HG02938 (cell line): ENCODE results near the gene TELO2.

Experiments
- ATAC-seq: cut with Tn5 transposase; IDR thresholded peaks from one replicate; pipeline ENCODE4 v1.9.1; 2021; ENCODE audit warnings: mild to moderate bottlenecking, moderate library complexity; ENCODE audit not compliant: unreplicated experiment

The TELO2 gene

DNA sequence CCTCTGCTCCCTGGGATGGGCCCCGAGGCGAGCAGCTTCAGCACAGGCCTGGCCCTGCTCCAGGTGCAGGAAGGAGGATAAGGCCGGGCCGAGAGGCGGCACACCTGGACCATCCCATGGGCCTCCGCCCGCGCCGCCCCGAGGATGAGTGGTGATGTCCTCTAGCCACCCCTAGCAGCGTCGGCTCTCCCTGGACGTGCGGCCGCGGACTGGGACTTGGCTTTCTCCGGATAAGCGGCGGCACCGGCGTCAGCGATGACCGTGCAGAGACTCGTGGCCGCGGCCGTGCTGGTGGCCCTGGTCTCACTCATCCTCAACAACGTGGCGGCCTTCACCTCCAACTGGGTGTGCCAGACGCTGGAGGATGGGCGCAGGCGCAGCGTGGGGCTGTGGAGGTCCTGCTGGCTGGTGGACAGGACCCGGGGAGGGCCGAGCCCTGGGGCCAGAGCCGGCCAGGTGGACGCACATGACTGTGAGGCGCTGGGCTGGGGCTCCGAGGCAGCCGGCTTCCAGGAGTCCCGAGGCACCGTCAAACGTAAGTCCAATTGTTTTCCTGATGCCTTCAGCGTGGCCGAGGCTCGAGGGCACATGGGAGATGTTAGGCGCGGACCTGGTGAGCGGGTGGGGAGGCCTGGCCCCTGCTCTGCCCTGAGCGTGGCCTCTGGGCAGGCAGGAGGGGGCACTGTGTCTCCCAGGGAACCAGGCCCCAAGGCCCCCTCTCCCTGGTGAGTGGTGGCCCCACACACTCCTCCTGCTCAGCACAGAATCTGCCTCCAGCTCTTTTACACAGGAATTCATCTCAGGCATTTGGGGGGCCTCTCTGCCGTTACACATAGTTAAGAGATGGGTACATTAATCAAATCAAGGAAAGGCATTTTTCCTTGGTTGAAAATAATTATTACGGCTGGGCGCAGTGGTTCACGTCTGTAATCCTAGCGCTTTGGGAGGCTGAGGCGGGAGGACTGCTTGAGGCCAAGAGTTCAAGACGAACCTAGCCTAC, 41.2 kb downstream of the TELO2 start:
- ATAC-seq, result no peak

DNA sequence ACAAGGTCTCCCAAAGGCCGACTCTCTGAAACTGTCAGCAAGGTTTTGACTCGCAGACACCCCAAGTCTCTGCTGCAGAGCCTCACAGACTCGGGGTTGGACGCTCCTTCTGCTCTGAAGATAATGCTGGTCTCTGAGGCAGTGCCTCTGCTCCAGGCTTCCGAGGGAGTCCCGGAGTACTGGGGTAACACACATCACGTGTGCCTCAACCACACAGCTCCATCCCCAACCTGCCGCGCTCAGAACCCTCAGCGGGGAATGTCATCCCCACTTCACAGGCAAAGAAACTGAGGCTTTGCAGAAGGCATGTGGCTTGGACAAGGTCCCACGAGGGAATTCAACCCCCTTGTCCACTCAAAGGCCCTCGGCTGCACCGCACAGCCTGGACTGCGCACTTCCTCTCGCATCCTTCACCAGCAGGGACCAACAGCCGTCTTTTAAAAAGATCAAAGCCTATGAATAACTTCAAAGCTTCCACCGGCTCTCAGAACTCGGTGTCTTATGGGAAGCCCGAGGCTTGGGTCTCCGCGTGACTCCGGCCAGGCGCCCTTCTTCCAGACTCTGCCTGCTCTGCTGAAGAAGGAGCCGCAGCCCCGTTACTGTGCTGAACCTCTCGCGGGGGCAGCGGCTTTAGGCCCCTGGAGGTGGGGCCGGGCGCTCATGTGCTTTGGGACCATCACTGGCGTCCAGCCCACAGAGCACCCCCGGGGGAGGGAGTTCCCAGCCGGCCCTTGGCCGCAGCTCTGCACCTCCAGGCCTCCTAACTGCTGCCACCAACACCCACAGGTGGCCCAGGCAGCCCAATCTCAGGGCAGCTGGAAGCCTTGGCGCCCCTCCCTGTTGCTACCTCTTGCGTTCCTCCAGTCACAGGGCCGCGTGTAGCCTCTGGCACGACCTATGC, 42.5 kb downstream of the TELO2 start:
- no peak for ATAC-seq

DNA sequence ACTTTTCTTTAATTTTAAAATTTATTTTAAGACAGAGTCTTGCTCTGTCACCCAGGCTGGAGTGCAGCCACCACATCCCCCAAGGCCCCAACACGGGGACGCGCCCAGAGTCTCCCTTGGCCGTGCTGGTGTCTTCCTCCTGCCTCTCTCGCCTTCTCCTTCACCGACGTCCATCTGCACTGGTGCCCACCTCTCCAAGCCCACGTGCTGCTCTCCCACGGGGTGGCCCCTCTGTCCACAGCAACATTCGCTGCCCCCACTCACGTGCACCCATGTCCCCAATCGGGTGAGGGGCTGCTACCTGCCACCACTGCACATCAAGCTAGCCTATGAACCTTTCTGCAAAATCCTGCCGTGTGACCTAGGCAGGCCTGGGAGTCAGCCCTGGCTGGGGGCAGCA, 43.4 kb downstream of the TELO2 start:
- ATAC-seq, result no peak

DNA sequence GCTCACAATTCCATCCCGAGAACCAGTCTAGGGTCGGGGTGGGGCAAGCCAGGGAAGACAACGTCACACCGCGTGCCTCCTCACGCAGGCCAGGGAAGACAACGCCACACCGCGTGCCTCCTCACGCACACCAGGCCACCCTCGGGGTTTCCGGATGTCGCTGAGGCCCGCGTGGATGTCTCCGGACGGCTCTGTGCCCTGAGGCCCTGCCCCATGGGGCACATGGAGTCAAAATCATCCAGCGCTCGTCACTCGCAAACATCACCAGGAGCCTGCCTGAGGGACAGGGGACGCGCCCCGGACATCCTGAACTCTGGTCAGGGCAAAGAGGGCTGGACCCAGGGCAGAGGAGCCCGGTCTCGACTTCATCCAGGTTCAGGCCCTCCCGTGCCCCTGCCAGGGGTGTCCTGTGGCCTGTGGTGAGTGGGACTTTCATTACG, 44.0 kb downstream of the TELO2 start:
- ATAC-seq, result no peak

DNA sequence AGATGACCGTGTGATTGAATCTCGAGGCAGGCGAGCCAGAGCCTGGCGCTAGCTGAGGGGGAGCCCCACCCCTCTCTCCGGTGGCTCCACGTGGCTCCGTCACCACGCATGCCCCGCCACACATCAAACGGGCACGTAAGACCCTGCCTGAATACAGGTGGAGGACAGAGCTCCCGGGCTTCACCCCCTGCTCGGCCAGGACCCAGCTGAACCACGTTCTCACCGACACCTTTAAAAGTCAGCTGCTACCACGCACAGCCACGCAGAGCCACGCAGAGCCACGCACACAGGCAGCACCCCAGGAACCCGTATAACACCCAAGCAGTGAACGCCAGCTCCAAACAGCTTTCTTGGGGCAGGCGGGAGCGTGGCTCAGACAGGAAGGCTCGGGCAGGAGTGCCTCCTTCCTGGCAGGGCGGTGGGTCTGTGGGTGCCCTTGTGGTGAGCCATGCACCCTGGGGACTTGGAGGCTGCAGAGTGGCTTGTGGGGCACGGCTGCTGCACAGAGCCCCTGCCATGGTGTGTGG, 44.7 kb downstream of the TELO2 start:
- no peak for ATAC-seq

DNA sequence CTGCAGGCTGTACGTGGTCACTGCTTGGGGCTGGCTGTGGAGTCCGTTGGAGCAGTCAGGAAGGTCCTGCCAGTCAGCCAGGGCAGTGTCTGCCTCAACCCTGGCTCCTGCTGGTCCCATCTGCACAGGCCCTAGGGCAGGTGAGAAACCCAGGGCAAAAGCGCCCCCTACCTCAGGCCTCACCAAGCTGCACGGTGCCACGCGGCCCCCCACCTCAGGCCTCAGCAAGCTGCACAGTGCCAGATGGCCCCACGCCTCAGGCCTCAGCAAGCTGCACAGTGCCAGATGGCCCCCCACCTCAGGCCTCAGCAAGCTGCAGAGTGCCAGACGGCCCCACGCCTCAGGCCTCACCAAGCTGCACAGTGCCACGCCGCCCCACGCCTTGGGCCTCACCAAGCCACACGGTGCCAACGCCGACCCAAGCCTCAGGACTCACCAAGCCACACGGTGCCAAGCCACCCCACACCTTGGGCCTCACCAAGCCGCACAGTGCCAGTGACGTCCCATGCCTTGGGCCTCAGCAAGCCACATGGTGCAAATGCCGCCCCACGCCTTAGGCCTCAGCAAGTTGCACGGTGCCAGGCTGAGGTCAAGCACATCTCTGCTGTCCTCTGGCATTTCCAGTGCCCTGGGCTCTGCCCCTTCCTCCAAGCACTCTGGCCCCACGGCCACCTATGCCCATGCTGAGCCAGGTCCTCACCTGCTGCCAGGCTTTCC, 45.8 kb downstream of the TELO2 start:
- ATAC-seq, result no peak

DNA sequence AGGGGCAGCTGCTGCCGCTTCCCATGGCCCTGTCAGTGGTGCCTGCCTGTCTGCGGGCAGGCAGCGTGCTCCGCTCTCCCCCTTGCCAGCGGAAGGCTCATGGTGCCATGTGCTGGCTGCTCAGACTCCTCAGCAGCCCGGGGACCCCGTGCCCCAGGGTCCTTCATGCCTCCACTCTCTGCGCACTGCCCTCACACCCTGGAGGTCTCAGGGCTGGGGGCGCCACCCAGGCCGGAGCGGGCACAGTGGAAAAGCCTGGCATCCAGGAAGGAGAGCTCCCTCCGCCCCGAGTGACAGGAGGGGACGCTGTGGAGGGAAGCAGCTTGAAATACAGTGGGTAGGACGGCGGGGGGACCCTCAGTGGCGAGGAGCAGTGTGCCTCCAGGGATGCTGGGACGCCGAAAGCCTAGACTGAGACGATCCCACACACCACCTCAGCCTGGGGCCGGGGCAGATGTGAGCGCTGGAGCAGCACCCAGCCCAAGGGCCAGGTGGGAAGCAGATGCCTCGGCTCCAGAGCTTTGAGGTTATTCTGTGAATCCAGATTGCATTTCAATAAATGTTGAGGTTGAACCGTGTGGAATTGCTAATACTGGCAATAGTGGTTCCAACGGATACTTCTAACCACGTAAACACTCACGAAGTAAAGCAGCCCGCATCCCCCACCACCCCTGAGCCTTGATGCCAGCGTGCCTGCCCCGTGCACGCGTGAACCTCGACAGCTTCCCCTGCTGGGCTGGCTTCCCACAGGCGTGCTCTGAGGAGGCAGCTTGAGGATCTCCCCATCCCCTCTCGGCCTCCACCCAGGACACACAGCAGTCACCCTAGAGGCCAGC, 46.8 kb downstream of the TELO2 start:
- ATAC-seq, result no peak

DNA sequence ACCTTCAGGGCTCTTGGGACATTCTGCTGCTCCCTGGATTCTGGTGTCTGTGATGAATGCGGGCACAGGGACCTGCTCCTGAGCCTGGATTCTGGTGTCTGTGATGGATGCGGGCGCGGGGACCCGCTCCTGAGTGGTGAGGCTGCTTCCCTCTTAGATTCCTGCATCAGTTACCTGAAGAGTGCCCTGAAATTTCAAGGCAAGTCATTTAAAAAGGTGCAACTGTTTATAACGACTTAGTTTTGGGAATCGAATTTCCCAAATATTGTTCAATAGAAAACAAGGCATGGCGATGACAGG, 47.3 kb downstream of the TELO2 start:
- no peak for ATAC-seq

DNA sequence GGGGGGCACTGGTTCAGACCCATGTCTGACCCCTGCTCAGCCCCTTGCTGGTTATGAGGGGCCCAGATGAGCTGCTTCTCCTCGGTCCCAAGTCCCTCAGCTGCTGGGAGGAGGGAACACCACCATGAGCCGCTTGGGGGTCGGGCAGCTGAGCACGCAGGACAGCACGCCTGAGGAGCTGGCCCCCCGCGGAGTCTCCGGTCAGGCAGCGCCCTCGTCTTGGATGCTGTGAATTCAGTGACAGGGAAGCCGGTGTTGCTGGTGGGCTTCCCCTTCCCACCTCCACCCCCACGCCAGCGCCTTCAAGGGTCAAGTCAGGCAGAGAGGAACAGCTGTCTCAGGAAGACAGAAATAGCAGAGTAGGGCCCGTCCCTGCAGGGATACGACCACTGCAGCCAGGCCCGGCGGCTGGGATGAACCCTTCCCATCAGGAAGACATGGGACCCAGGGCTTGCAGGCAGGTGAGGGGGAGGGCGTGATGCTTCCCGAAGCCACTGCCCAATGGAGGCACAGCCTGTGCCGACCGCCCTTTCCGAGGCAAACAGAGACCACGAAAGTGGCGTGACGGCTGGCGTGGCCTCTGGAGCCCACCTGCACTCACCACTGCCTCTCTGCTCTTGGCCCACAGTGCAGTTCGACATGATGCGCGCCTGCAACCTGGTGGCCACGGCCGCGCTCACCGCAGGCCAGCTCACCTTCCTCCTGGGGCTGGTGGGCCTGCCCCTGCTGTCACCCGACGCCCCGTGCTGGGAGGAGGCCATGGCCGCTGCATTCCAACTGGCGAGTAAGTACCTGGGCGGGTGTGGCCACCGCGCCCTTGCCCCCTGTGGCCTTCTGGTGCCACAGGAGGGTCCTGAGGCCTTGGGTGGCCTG, 48.4 kb downstream of the TELO2 start:
- ATAC-seq, result no peak

DNA sequence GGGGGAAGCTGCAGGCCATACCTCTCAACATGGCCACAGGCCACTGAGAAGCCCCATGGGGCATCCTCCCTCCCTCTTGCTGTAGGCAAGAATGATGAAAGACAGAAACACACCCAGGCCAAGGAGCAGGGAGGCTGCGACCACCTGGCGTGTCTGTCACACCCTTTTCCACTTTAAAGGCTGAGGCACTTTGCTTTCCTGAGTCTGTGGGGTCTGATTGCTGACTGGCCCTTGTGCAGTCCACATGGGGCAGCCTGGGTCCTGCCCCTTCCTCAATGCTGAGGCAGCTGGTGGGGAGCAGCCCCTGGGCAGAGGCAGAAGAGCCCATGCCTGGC, 49.0 kb downstream of the TELO2 start:
- no peak for ATAC-seq

DNA sequence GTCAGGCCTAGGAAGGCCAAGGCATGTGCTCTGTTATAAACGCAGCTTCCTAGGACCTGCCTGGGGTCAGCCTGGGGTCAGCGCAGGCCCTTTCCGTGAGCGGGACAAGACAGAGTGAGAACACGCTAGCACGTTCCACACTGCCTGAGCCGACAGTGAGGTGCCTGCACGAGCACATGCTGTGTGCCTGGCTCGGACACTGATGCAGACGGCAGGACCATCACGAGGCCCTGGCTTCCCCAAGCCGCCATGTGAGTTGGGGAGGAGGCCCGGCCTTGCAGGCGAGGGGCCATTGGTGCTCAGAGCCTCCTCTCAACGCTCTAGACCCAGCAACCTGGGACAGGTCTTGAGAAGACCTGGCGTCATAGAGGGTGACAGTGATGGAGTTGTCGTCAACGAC, 49.4 kb downstream of the TELO2 start:
- ATAC-seq, result no peak

DNA sequence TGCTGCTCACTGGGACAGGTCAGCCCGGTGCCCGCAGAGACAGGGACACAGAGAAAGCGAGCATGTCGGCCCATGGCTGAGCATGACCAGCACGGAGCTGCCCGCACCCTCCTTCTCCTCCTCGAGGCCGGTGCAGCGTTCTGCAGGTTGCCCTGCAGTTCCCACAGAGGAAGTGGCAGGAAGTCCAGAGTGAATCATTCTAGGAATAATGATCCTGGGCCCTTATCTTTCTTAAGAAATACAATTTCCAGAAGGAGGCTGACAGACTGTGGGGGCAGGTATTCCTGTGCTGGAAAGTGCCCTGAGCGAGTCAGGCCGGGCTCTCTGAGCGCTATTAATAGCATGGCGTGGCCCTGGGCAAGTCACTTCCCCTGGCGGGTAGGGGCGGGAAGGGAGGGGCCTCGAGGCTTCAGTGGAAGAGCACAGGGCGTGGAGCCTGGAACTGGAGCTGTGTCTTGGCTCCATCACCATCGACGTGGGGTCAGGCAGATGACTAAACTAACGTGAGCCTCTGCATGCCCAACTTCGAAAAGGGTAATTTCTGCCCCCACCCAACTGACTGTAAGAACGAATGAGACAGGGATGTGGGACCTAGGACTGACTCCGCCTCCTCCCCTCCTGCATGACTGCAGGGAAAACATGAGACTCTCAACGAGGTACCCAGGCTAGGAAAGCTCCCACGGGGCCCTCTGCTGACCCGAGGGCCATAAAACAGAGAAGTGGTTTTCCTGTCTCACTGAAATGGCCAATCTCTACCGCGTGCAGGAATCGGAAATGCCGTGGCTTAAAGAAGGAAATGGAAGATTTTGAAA, 50.1 kb downstream of the TELO2 start:
- no peak for ATAC-seq

DNA sequence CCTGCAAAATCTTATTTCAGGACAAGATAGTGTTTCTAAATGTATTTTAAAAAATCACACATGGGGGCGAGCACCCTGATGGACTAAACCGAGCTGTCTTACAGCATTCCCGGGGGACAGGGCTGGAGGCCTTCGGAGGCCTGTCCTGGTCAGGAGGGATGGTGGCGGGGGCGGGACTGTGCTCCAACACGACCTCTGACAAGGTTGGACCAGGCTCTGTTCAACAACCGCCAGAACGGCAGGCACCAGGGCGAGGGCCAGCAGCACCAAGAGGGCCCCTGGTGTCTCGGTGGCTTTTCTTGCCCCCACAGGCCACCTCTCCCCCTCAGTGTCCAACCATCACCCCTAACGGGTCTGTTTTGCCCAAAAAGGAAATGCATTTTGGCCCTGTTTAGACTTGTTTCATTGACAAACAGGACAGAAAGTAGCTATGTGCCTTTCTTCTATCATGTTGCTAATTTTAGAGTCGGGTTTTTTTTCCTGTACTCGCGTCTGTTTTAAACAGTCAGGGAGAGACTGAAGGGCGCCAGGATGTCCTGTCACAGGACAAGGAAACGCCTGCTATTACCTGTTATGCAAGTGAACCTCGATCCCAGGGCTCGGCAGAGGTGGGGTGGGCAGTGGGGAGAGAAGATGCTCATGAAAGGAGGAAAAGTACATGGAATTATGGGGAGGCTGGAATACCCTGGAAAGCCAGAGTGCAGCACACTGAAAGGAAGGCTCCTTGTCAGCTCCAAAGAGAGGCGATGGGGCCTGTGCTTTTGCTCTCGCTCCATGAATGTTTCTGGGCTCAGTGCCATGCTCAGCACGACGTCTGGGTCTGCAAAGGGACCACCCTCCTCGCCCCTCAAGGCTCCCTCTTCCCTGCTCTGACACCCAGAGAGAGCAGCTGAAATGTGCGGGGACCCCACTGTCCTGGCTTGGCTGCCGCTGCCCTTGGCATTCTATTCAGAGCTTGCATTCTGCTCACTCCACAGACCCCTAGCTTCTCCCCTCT, 52.2 kb downstream of the TELO2 start:
- ATAC-seq, result no peak

DNA sequence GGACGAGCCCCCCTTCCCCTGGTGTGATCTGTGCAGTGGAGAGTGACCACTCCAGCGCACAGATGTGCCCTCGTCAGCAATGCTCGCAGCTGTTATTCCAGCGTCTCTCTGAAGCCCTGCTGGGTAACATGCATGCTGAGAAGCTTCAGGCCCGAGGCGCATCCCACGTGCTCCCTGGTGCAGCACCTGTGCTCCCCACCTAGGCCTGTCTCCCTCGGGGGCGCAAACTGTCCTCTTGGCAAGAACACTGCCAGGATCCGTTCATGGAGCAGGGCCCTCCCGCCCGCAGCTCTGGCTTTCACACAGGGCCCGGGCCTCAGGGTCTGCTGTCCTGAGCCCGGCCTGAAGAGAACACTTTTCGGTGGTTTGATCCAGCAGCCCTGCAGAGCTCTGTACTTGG, 53.3 kb downstream of the TELO2 start:
- no peak for ATAC-seq

DNA sequence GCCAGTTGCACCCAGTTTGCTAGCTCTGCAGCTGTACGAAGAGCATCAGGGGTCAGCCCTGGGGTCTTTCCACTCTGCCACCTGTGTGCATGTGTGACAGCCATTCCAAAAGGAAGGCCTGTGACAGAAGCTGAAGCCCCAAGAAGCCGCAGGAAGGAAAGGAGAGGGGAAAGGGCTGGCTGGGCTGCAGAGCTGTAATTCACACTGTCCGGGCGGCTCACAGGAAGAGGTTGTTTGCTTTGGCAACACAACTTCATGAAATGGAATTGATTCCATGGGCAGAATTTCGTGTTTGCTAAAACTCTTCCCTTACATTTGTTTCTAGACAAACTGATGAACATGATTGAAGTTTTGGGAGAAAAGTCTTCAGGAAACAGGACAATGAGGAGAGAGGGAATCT, 55.1 kb downstream of the TELO2 start:
- ATAC-seq, result no peak

DNA sequence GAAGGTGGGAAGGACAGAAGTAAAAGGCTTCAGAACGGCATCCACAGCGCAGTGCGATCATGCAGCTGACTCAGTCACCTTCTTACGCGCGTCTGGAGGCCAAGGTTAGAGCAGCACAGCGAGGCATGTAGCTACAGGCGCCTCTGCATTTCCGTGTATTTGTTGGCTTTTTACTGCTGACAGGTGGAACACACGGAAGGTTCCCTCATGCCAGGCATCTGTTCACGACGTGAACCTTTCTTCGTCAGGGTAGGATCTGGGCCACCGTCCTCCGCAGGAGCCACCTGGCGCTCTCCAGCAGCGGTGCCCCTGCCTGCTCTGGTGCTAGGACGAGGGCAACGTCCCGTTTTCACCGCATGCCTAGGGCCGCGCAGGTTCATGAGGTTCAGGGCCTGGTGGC, 55.6 kb downstream of the TELO2 start:
- ATAC-seq, result no peak

DNA sequence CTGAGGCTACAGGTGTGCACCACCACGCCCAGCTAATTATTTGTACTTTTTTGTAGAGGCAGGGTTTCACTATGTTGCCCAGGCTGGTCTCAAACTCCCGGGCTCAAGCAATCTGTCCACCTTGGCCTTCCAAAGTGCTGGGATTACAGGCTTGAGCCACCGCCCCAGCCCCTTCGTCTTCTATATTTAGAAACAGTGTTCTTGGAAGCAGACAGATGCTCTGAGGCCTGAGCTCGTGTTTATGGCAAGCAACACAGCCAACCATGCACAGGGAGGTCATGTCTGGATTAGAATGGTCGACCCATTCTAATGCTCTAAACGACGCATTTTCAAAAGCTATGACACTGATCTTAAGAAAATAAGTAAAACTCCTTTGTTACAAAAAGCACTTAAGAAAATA, 56.9 kb downstream of the TELO2 start:
- no peak for ATAC-seq
